Activated effector memory CD4-positive, alpha-beta T cell treated with anti-CD3 and anti-CD28 coated beads, Interleukin-2, amount 50 U/mL, for 16 hours (primary cell): ENCODE data around the gene MEIS3.

Experiments
- DNase-seq: peaks from one replicate; pipeline ENCODE4 v3.0.0-alpha.2; 2020

Gene MEIS3

DNA sequence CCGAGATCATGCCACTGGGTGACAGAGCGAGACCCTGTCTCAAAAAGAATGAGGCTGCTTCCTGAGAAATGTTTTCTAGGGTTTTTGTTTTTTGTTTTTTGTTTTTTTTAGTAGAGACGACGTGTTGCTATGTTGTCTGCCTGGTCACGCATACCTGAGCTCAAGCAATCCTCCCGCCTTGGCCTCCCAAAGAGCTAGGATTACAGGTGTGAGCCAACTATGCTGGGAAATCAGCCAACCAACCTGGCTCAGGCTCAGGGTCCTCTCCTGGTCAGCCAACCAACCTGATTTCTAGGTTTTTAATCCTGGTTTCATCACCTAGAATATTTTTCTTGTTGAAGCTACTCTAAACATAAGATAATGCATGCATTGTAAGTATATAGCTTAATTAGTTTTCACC lies 62.4 kb downstream of the MEIS3 start:
- no peak for DNase-seq

DNA sequence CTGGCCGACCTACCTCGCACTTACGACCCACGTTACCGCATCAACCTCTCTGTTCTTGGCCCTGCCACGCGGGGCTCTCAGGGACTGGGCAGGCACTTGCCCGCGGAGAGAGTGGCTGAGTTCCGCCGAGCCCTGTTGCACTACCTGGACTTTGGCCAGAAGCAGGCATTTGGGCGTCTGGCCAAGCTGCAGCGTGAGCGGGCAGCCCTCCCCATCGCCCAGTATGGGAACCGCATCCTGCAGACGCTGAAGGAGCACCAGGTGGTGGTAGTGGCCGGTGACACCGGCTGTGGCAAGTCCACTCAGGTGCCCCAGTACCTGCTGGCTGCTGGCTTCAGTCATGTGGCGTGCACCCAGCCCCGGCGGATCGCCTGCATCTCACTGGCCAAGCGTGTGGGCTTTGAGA lies 66.0 kb downstream of the MEIS3 start:
- DNase-seq, result no peak
